GM12878 (cell line): ENCODE measurements around the gene TEX12. TPM values are rescaled to one million over a fixed set of nuclear protein-coding genes. Genes with fewer than 3 reads are reported as not detected.

Experiments used
- ATAC-seq: fragments of 200-7000 bp; cut with Tn5 transposase; 3 replicates; pipeline ENCODE4 v1.9.1; 2020; ENCODE audit warnings: mild to moderate bottlenecking, moderate library complexity
- BruUV-seq: library from RNA; stranded (reverse); fragments of 400-500 nt; replicated peaks from 2 replicates; lab custom pipeline; 2021; lab: Mats Ljungman, UMichigan
- CTCF ChIA-PET: fragments of 300-600 bp; sonication (Branson Sonifier 250); formaldehyde crosslinking; extraction: SDS; loops from one replicate; lab custom pipeline; 2021; ENCODE audit warnings: inconsistent platforms; lab: Yijun Ruan, JAX
- POLR2A ChIA-PET: fragments of 350-600 bp; formaldehyde crosslinking; extraction: SDS; loops from one replicate; lab custom pipeline; 2021; ENCODE audit warnings: inconsistent platforms; lab: Charles Lee
- RAD21 ChIA-PET: fragments of 300-600 bp; sonication (Branson Sonifier 250); formaldehyde crosslinking; loops from one replicate; lab custom pipeline; 2023; ENCODE audit warnings: antibody characterized with exemption; ENCODE audit not compliant: unreplicated experiment; lab: Charles Lee
- SMC1A ChIA-PET: fragments of 300-600 bp; sonication (Branson Sonifier 250); formaldehyde crosslinking; loops from one replicate; lab custom pipeline; 2023; ENCODE audit not compliant: unreplicated experiment, uncharacterized antibody; lab: Charles Lee
- DNase-seq: peaks from one replicate; pipeline ENCODE4 v3.0.0-alpha.2; 2011; ENCODE audit warnings: low read depth, low spot score
- FAIRE-seq: peaks from 3 replicates; lab custom pipeline; 2011; peaks lifted over from hg19 to GRCh38; lab: Jason Lieb, UNC
- H2AFZ ChIP-seq: 2 replicates; pipeline ENCODE4 v1.6.0; 2011; ENCODE audit warnings: low read depth, low read length, control low read depth; ENCODE audit not compliant: control insufficient read depth
- H3K27ac ChIP-seq: 2 replicates; pipeline ENCODE4 v1.5.1; 2011; ENCODE audit warnings: control low read depth; ENCODE audit not compliant: control insufficient read depth, insufficient read depth
- H3K27me3 ChIP-seq, 2 experiments: replicated peaks in 1 of 2; 2 replicates each; pipeline versions ENCODE4 v1.6.0 to v1.6.1; 2011; ENCODE audit warnings: low read length in 1 of 2; ENCODE audit not compliant: control insufficient read depth in 2 of 2, insufficient read depth in 2 of 2
- H3K36me3 ChIP-seq, 2 experiments: 2 replicates each; pipeline ENCODE4 v1.5.1; 2011; ENCODE audit warnings: low read length in 1 of 2; ENCODE audit not compliant: control insufficient read depth in 2 of 2, insufficient read depth in 2 of 2
- H3K4me1 ChIP-seq: 2 replicates; pipeline ENCODE4 v1.6.1; 2011; ENCODE audit warnings: mild to moderate bottlenecking, low read length, moderate library complexity, mixed read lengths; ENCODE audit not compliant: control insufficient read depth, insufficient read depth
- H3K4me2 ChIP-seq: 2 replicates; pipeline ENCODE4 v1.6.0; 2011; ENCODE audit warnings: control low read depth; ENCODE audit not compliant: control insufficient read depth, insufficient read depth
- H3K4me3 ChIP-seq: fragments of 200-600 bp; sonication (generic); 2 replicates; pipeline ENCODE4 v1.5.1; 2016
- H3K79me2 ChIP-seq: 2 replicates; pipeline ENCODE4 v1.6.0; 2011; ENCODE audit warnings: low read length; ENCODE audit not compliant: control insufficient read depth, insufficient read depth
- H3K9ac ChIP-seq: 2 replicates; pipeline ENCODE4 v1.8.0; 2011; ENCODE audit warnings: low read length, control low read depth, mixed read lengths; ENCODE audit not compliant: control insufficient read depth, insufficient read depth
- H3K9me3 ChIP-seq: replicated peaks from 3 replicates; pipeline ENCODE4 v1.5.1; 2011; ENCODE audit warnings: mild to moderate bottlenecking, low read length; ENCODE audit not compliant: control insufficient read depth, insufficient read depth
- H4K20me1 ChIP-seq: 2 replicates; pipeline ENCODE4 v1.6.0; 2011; ENCODE audit not compliant: control insufficient read depth, insufficient read depth
- CBFB ChIP-seq: IDR thresholded peaks from 2 replicates; pipeline ENCODE4 v1.6.1; 2016; ENCODE audit warnings: antibody characterized with exemption, low read depth
- CTCF ChIP-seq, 3 experiments: IDR thresholded peaks in 2 of 3; conservative IDR thresholded peaks in 1 of 3; 2 replicates each; pipeline ENCODE4 v1.5.1; 2011; ENCODE audit warnings: low read depth in 3 of 3, low read length in 3 of 3, mild to moderate bottlenecking in 3 of 3, control low read depth in 2 of 3, moderate library complexity in 2 of 3, inconsistent platforms in 1 of 3, mixed read lengths in 1 of 3; ENCODE audit not compliant: control insufficient read depth in 2 of 3, insufficient read depth in 1 of 3; ENCODE audit errors: extremely low read depth in 1 of 3
- EED ChIP-seq: sonication (generic); IDR thresholded peaks from 2 replicates; pipeline ENCODE4 v1.6.1; 2016; ENCODE audit warnings: antibody characterized with exemption, low read depth
- PKNOX1 ChIP-seq: fragments of 450-650 bp; IDR thresholded peaks from 2 replicates; pipeline ENCODE4 v1.6.1; 2016; ENCODE audit warnings: mild to moderate bottlenecking
- ZBTB11 ChIP-seq: fragments of 450-650 bp; formaldehyde crosslinking; IDR thresholded peaks from 2 replicates; pipeline ENCODE4 v1.5.0; 2022; ENCODE audit warnings: mild to moderate bottlenecking, missing genetic modification characterization
- WGBS: methylation state at CpG from one replicate; pipeline ENCODE4 v1.1.6; 2016; ENCODE audit warnings: low lambda C conversion rate; ENCODE audit not compliant: insufficient replicate concordance, insufficient coverage; ENCODE audit errors: missing lambda C conversion rate; 5-methylcytosine and 5-hydroxymethylcytosine counted together
- in situ Hi-C: fragments of 300-500 bp; cut with MboI; formaldehyde crosslinking; loops from 9 replicates; pipeline ENCODE4 v1.14.3; 2018; ENCODE audit warnings: mixed read lengths
- intact Hi-C: fragments of 100-400 bp; cut with micrococcal nuclease; formaldehyde crosslinking; loops from one replicate; pipeline ENCODE4 v1.14.2; 2022; ENCODE audit not compliant: unreplicated experiment
- polyA plus RNA-seq, 11 experiments: library from polyadenylated mRNA; depleted of rRNA in 4 of 11; unstranded in 6 of 11; stranded (reverse) in 5 of 11; fragments of >200 nt; fragmentation: Nextera tagmentation in 4 of 11; fragmentation: Illumina TruSeq in 1 of 11; extraction: Ambion mirVana in 4 of 11; extraction: Trizol in 1 of 11; gene quantifications; 1 replicate in 1 of 11; 2 replicates in 10 of 11; pipeline versions ENCODE4 v1.2.1 to v1.2.3, GENCODE V29; 2011 to 2016; ENCODE audit warnings: inconsistent platforms in 2 of 11, missing spikeins in 2 of 11, low read depth in 1 of 11
- total RNA-seq, 4 experiments: library from RNA; depleted of rRNA in 3 of 4; stranded (reverse); fragments of >200 nt in 3 of 4; fragmentation: Illumina TruSeq in 1 of 4; extraction: Trizol in 1 of 4; gene quantifications; 2 replicates each; pipeline versions ENCODE4 v1.2.1 to v1.2.3, GENCODE V29; 2013 to 2021

Gene TEX12
- total and polyA plus RNA-seq, 10 of the 15 experiments (the other 5 are each of a cell fraction or from before 2014, with no cell fraction given), result 0.11 to 1.3 (median 0.40) TPM; not detected in 2

GRCh38 chr11:112176077-112176476, 8.9 kb downstream of the TEX12 start:
- Histone ChIP-seq H3K79me2 (no peaks in the 10 kb centered on the region), H3K4me1 (peaks cover 8% of the 10 kb centered on the region), H3K27me3 (no peaks in the 10 kb centered on the region), H3K9me3 (no peaks in the 10 kb centered on the region), H4K20me1 (no peaks in the 10 kb centered on the region), H2AFZ (no peak overlapping the region), H3K9ac (no peak overlapping the region), H3K36me3 (no peaks in the 10 kb centered on the region), H3K27ac (no peak overlapping the region), H3K4me2 (no peak overlapping the region), H3K4me3 (no peak overlapping the region)
- SMC1A ChIA-PET, result interaction anchor here (0.7 to 1.4 kb wide), 3 partner anchors 66 to 244 kb away, joined by 3 to 4 read pairs (median 4); no protein-coding TSS in a partner anchor
- POLR2A ChIA-PET, result no interaction called here
- BruUV-seq, result no TSS peak
- TF ChIP-seq CTCF (IDR thresholded peaks at IDR 0.05 in 2 of 3, conservative IDR thresholded peaks at IDR 0.05 in 1 of 3; ENCODE audit: control insufficient read depth in 2 of 3, extremely low read depth in 1 of 3, insufficient read depth in 1 of 3, low read depth in 3 of 3, low read length in 3 of 3), result no peak
- no peak for TF ChIP-seq ZBTB11 (CRISPR knock-in tag)
- no peak for TF ChIP-seq EED
- no peak for TF ChIP-seq PKNOX1
- TF ChIP-seq CBFB, result no peak
- CTCF ChIA-PET, result interaction anchor here (0.6 to 3.2 kb wide), 11 partner anchors 14 to 575 kb away, joined by 3 to 24 read pairs (median 4); no protein-coding TSS in a partner anchor
- ATAC-seq (no peak), DNase-seq (no peak), FAIRE-seq (no peak)
- RAD21 ChIA-PET, result interaction anchor here (0.6 to 1.1 kb wide), 2 partner anchors 221 to 249 kb away, joined by 4 to 7 read pairs; no protein-coding TSS in a partner anchor
- 14% methylated on average over 1 of the region's 1 CpG for WGBS
- intact Hi-C loops, result loop anchor here (5.0 to 10.0 kb wide), 3 partner anchors 64 to 241 kb away; partner anchors contain the start of gene DIXDC1
- in situ Hi-C loops, result no loop called here
